ENCODE data around the gene LHPP.

The LHPP gene

DNA sequence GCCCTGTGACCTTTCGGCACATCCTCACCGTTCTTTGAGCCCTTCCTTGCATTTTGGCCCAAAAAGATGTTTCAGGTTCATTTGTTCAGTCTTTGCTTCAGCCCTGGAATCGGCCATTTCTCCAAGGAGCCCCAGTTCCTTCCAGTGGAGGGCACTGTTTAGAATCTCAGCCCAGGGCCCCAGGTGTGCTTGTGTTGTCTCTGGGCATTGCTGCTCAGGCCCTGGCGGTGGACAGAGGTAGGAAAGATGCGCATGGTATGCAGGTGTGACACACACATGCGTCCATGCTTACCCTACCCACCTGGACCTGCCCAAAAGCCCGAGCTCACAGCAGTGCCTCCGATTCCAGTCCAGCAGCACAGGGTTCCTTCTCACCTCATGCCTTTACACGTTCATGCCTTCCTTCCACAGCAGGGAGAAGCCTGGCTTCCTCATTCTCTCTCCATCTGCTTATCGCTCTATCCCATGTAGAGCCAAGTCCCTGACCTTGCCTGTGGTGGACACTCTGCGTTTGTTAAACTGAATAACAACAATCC is 70.6 kb downstream of the LHPP start:
- Histone ChIP-seq H3K4me3 (ENCODE audit: low read depth in 1 of 5, low read length in 5 of 5) (no peak overlapping the region), H3K27ac (ENCODE audit: low read depth, low read length) (no peak overlapping the region), H3K9ac (ENCODE audit: low read length in 5 of 5) (no peak overlapping the region), H3K36me3 (ENCODE audit: control insufficient read depth in 5 of 5, insufficient read depth in 5 of 5, low read length in 5 of 5) (no peaks in the 10 kb centered on the region), H3K9me3 (ENCODE audit: control insufficient read depth in 5 of 5, low read length in 5 of 5) (no peaks in the 10 kb centered on the region), H3K4me1 (ENCODE audit: control insufficient read depth in 5 of 5, insufficient read depth in 5 of 5, low read length in 5 of 5) (peaks cover 0 to 30% (median 20%) of the 10 kb centered on the region in 5 donors), H3K27me3 (ENCODE audit: control insufficient read depth in 5 of 5, insufficient read depth in 4 of 5, low read length in 5 of 5) (no peaks in the 10 kb centered on the region)

DNA sequence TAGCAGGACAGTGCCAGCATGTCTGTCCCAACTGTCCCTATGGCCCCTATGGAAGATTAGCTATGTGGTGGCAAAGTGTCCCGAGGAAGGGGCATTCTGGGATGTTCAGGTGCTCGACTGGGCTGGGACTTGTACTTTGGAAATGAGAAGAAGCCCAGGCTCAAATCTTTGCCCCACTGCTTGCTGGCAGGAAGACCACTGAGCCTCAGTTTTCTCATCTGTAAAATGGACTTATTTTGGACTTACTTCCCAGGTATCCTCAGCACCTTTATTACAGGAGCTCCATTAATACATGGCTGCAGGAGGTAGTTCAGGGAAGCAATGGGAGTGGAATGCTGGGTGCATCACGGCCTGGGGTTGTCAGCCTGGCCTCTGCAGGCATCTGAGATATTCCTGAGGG is 71.2 kb downstream of the LHPP start:
- no peak overlapping the region for H3K4me3 ChIP-seq (ENCODE audit: low read depth in 1 of 5, low read length in 5 of 5)
- peaks cover 0 to 30% (median 20%) of the 10 kb centered on the region in 5 donors for H3K4me1 ChIP-seq (ENCODE audit: control insufficient read depth in 5 of 5, insufficient read depth in 5 of 5, low read length in 5 of 5)
- no peaks in the 10 kb centered on the region for H3K36me3 ChIP-seq (ENCODE audit: control insufficient read depth in 5 of 5, insufficient read depth in 5 of 5, low read length in 5 of 5)
- no peak overlapping the region for H3K27ac ChIP-seq (ENCODE audit: low read depth, low read length)
- H3K9ac ChIP-seq (ENCODE audit: low read length in 5 of 5), result no peak overlapping the region
- no peaks in the 10 kb centered on the region for H3K27me3 ChIP-seq (ENCODE audit: control insufficient read depth in 5 of 5, insufficient read depth in 4 of 5, low read length in 5 of 5)
- H3K9me3 ChIP-seq (ENCODE audit: control insufficient read depth in 5 of 5, low read length in 5 of 5), result no peaks in the 10 kb centered on the region

DNA sequence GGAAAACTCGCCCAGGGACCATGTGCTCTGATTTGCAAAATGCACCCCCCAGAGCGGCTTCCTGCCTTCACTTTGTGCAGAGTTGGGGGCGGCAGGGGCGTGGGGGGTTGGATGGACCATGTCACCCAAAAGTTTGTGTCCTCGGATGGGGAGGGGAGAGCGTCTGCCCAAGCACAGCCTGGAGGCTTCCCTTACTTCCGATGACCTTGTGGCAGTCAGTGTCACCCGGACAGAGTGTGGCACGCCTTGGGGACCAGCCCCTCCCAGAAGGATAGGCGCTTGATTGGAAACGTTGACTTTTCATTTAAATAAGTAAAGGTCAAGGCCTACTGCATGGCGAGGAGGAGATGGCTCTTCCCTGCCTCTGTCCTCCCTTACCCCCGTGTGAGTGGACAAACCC is 71.6 kb downstream of the LHPP start:
- no peak overlapping the region for H3K4me3 ChIP-seq (ENCODE audit: low read depth in 1 of 5, low read length in 5 of 5)
- H3K9ac ChIP-seq (ENCODE audit: low read length in 5 of 5), result no peak overlapping the region
- no peaks in the 10 kb centered on the region for H3K36me3 ChIP-seq (ENCODE audit: control insufficient read depth in 5 of 5, insufficient read depth in 5 of 5, low read length in 5 of 5)
- peaks cover 0 to 31% (median 21%) of the 10 kb centered on the region in 5 donors for H3K4me1 ChIP-seq (ENCODE audit: control insufficient read depth in 5 of 5, insufficient read depth in 5 of 5, low read length in 5 of 5)
- no peaks in the 10 kb centered on the region for H3K9me3 ChIP-seq (ENCODE audit: control insufficient read depth in 5 of 5, low read length in 5 of 5)
- H3K27me3 ChIP-seq (ENCODE audit: control insufficient read depth in 5 of 5, insufficient read depth in 4 of 5, low read length in 5 of 5), result no peaks in the 10 kb centered on the region
- no peak overlapping the region for H3K27ac ChIP-seq (ENCODE audit: low read depth, low read length)

DNA sequence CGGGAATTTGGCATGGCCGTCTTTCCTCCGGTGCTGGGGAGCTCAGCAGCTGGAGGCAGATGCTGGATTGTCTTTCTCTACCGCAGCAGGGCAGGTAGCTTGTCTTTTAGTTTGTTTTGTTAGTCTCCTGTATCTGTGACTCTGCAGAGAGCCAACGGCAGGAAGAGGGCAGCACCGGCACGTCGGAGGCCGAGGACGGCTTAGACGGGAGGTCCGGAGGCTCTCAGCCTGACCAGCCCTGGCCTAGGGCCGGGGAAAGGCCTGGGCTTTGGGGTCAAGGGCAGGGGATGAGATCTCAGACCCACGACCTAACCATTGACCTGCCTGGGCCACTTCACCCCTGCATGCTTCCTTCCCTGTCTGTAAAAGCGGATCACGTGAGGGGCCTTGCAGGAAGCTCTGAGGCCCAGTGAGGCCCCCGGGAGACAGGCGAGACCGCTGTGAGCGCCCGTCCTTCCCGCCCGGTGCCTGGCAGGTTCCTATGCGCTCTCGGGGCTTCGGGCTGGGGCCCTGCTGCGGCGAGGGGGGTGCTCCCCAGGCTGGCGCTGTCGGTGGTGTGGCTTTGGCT is 72.7 kb downstream of the LHPP start:
- Histone ChIP-seq H3K9ac (ENCODE audit: low read length in 5 of 5) (peak overlapping the region in 3 of 5 donors; percentile 26 to 55 (median 26)), H3K4me3 (ENCODE audit: low read depth in 1 of 5, low read length in 5 of 5) (peak overlapping the region in 2 of 5 donors; percentile 6 to 13), H3K4me1 (ENCODE audit: control insufficient read depth in 5 of 5, insufficient read depth in 5 of 5, low read length in 5 of 5) (peaks cover 0 to 32% (median 21%) of the 10 kb centered on the region in 5 donors), H3K27ac (ENCODE audit: low read depth, low read length) (no peak overlapping the region), H3K36me3 (ENCODE audit: control insufficient read depth in 5 of 5, insufficient read depth in 5 of 5, low read length in 5 of 5) (no peaks in the 10 kb centered on the region), H3K27me3 (ENCODE audit: control insufficient read depth in 5 of 5, insufficient read depth in 4 of 5, low read length in 5 of 5) (no peaks in the 10 kb centered on the region), H3K9me3 (ENCODE audit: control insufficient read depth in 5 of 5, low read length in 5 of 5) (no peaks in the 10 kb centered on the region)

- Histone ChIP-seq H3K4me3 (ENCODE audit: low read depth in 1 of 5, low read length in 5 of 5) (peak overlapping the region in 1 of 5 donors; percentile 13), H3K9me3 (ENCODE audit: control insufficient read depth in 5 of 5, low read length in 5 of 5) (no peaks in the 10 kb centered on the region), H3K36me3 (ENCODE audit: control insufficient read depth in 5 of 5, insufficient read depth in 5 of 5, low read length in 5 of 5) (no peaks in the 10 kb centered on the region), H3K9ac (ENCODE audit: low read length in 5 of 5) (peak overlapping the region in 2 of 5 donors; percentile 26 to 55), H3K27me3 (ENCODE audit: control insufficient read depth in 5 of 5, insufficient read depth in 4 of 5, low read length in 5 of 5) (no peaks in the 10 kb centered on the region), H3K27ac (ENCODE audit: low read depth, low read length) (no peak overlapping the region), H3K4me1 (ENCODE audit: control insufficient read depth in 5 of 5, insufficient read depth in 5 of 5, low read length in 5 of 5) (peaks cover 2 to 30% (median 21%) of the 10 kb centered on the region in 5 donors)
Measured at GRCh38 chr10:124534826-124535601, 73.4 kb downstream of the LHPP start.

DNA sequence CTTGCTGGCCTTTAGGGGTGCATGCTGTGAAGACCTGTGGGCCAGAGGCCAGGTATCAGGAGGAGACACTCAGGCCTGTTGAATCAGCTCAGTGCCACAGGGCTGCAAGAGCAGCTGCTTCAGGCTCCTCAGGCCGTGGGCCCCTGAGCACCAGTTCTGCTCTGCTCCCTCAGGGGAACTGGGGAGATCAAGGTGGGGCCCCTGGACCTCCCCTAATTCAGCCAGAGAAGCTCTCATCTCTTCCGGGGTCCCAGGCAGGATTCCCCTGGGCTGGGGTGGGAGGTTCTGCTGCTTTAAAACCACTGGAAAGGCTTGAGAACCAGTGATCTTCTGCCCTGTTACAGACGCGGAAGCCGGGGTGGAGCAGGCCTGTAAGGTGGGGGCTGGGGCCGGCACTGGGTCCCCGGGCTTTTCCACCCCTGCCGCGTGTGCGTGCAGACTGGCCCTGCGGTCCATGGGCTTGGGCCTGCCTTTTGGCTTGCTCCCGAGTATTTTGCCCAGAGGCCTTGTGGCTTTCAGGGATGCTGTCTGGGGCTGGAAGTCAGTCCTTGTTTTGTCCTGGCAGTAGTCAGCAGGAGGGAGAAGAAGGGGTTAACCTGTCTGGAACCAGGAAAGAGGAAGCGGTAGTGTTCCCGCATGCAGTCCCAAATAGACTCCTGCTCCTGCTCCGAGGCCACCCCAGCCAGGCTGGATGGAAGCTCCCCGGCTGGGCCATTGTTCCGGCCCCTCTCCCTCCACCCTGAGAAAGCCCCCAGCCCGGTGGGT is 74.3 kb downstream of the LHPP start:
- Histone ChIP-seq H3K36me3 (ENCODE audit: control insufficient read depth in 5 of 5, insufficient read depth in 5 of 5, low read length in 5 of 5) (no peaks in the 10 kb centered on the region), H3K4me1 (ENCODE audit: control insufficient read depth in 5 of 5, insufficient read depth in 5 of 5, low read length in 5 of 5) (peaks cover 2 to 32% (median 22%) of the 10 kb centered on the region in 5 donors), H3K9me3 (ENCODE audit: control insufficient read depth in 5 of 5, low read length in 5 of 5) (no peaks in the 10 kb centered on the region), H3K9ac (ENCODE audit: low read length in 5 of 5) (peak overlapping the region in 1 of 5 donors; percentile 37), H3K27me3 (ENCODE audit: control insufficient read depth in 5 of 5, insufficient read depth in 4 of 5, low read length in 5 of 5) (no peaks in the 10 kb centered on the region), H3K4me3 (ENCODE audit: low read depth in 1 of 5, low read length in 5 of 5) (no peak overlapping the region), H3K27ac (ENCODE audit: low read depth, low read length) (no peak overlapping the region)

DNA sequence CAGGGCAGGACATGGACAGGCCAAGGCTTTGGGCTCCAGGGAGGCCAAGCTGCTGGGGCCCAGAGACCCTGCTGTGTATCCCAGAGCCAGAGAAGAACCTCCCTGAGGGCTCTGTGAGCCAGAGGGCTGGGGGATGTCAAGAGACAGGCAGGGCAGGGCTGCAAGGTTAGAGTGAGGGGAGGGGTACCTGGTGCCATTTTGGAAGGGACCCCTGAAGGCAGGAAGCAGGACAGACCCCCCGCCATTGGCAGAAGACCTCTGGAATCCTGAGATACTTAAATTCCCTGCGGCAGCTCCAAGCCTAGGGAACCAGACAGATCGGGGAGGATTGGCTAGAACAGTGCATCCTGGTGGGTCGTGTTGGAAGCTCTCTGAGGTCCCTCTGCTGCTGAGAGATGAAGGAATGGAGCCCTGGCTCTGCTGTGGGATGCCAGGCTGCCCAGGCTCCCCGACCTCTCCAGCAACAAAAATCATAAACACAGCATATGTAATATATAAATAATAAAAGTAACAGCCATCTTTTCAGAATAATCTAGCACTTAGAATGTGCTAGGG is 75.0 kb downstream of the LHPP start:
- Histone ChIP-seq H3K4me1 (ENCODE audit: control insufficient read depth in 5 of 5, insufficient read depth in 5 of 5, low read length in 5 of 5) (peaks cover 2 to 32% (median 22%) of the 10 kb centered on the region in 5 donors), H3K9me3 (ENCODE audit: control insufficient read depth in 5 of 5, low read length in 5 of 5) (no peaks in the 10 kb centered on the region), H3K36me3 (ENCODE audit: control insufficient read depth in 5 of 5, insufficient read depth in 5 of 5, low read length in 5 of 5) (no peaks in the 10 kb centered on the region), H3K27ac (ENCODE audit: low read depth, low read length) (no peak overlapping the region), H3K4me3 (ENCODE audit: low read depth in 1 of 5, low read length in 5 of 5) (no peak overlapping the region), H3K27me3 (ENCODE audit: control insufficient read depth in 5 of 5, insufficient read depth in 4 of 5, low read length in 5 of 5) (no peaks in the 10 kb centered on the region), H3K9ac (ENCODE audit: low read length in 5 of 5) (no peak overlapping the region)

DNA sequence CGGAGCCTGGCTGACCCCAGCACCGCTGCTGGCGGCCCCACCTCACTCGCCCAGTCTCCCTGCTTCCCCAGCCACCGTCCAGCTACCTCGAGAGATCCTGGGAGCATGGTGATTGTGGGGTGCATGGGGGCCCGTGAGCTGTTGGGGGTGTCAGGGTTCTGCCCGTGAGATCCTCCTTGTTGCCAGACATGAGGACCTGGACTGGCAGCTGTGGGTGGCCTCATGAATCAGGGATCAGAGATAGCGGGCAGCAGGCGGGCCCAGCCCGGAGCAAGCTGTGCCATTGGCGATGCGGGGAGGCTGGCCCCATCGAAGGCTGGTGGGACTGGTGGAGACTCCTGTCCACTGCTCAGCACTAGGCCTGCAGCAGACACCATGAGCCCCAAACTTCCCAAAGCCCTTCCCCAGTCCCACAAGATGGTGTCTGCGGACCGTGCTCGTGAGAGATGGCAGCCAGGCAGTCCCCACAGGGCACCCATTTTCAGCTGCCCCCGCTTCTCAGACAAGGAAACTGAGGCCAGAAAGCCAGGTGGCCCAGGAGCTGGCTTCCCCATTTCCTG is 75.6 kb downstream of the LHPP start:
- H3K9me3 ChIP-seq (ENCODE audit: control insufficient read depth in 5 of 5, low read length in 5 of 5), result no peaks in the 10 kb centered on the region
- no peak overlapping the region for H3K27ac ChIP-seq (ENCODE audit: low read depth, low read length)
- peaks cover 2 to 32% (median 22%) of the 10 kb centered on the region in 5 donors for H3K4me1 ChIP-seq (ENCODE audit: control insufficient read depth in 5 of 5, insufficient read depth in 5 of 5, low read length in 5 of 5)
- no peak overlapping the region for H3K4me3 ChIP-seq (ENCODE audit: low read depth in 1 of 5, low read length in 5 of 5)
- no peaks in the 10 kb centered on the region for H3K27me3 ChIP-seq (ENCODE audit: control insufficient read depth in 5 of 5, insufficient read depth in 4 of 5, low read length in 5 of 5)
- H3K36me3 ChIP-seq (ENCODE audit: control insufficient read depth in 5 of 5, insufficient read depth in 5 of 5, low read length in 5 of 5), result no peaks in the 10 kb centered on the region
- H3K9ac ChIP-seq (ENCODE audit: low read length in 5 of 5), result no peak overlapping the region

- H3K9me3 ChIP-seq (ENCODE audit: control insufficient read depth in 5 of 5, low read length in 5 of 5), result no peaks in the 10 kb centered on the region
- no peak overlapping the region for H3K27ac ChIP-seq (ENCODE audit: low read depth, low read length)
- H3K27me3 ChIP-seq (ENCODE audit: control insufficient read depth in 5 of 5, insufficient read depth in 4 of 5, low read length in 5 of 5), result no peaks in the 10 kb centered on the region
- H3K36me3 ChIP-seq (ENCODE audit: control insufficient read depth in 5 of 5, insufficient read depth in 5 of 5, low read length in 5 of 5), result no peaks in the 10 kb centered on the region
- H3K4me3 ChIP-seq (ENCODE audit: low read depth in 1 of 5, low read length in 5 of 5), result no peak overlapping the region
- H3K9ac ChIP-seq (ENCODE audit: low read length in 5 of 5), result no peak overlapping the region
- H3K4me1 ChIP-seq (ENCODE audit: control insufficient read depth in 5 of 5, insufficient read depth in 5 of 5, low read length in 5 of 5), result peaks cover 2 to 32% (median 22%) of the 10 kb centered on the region in 5 donors
Measured at GRCh38 chr10:124537891-124538290, 76.3 kb downstream of the LHPP start.

Data from subcutaneous abdominal adipose tissue (tissue), 5 donors.